ENCODE data around the gene C4orf51.
"Not testable (repeated sequence)": the region's sequence is repeated elsewhere in the genome, so short reads cannot be mapped to it uniquely, and the experiment has no call there.

Gene C4orf51

DNA sequence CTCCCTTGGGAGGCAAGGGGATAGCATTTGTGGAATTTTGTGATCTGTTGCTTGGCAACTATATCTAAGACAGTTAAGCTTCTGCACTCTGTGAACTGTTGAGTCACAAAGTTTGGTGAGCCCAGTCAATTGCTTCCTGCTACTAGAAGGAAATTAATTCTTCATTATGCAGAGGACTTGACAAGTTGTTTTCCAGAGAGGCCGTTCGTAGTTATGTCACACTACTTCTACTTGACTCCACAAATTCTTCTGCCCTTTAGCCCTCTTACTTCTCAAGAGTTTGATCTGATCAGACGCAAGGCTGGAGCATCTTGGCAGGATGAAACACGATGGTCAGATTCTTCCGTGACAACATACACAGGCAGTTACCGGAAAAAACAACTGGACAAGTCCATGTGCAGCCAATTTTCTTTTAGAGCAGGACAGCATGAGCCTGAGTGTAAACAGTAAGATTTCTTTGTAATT lies at the start of gene C4orf51:
C4orf51 (plus strand) TSS at position 156 of the 465 bp plus-strand sequence; CDS start at position 214, 58 bp downstream.
- no peak for DNase-seq

DNA sequence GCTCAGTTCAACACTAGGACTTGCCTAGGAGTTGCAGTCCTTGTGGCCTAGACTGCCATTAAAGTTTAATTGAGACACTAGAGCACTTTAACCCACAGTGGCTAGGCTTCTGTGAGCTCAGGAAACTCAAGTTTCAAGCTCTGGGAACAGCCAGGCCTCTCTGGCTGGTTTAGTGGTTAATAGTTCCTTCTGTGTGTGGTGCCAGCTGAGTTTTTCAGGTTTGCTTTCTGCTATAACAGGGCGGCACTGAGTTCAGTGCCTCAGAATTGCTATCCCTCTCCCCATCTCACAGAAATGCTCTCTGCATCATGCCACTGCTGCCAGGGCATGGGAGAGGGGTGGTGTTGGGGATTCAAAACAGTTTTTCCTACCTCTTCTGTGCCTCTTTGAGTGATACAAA lies 44.8 kb upstream of the C4orf51 start:
- DNase-seq: peak; percentile 12

DNA sequence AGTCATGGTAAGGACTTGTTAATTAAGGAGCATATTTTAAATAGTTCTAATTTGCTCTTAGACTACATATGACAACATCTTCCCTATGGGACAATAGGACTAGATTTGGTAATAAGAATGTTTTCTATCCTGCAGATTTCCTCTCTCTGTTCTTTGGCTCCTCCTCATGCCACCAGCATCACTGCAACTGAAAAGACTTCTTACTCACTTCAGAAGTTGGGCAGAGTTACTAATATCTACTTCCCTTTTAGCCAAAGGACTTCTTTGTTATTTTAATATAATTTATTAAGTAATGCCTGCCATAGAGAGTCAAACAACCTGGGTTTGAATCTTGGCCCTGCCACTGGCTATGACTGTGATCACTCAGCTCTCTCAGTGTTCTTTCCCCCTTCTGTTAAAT lies 44.3 kb upstream of the C4orf51 start:
- DNase-seq: no peak

DNA sequence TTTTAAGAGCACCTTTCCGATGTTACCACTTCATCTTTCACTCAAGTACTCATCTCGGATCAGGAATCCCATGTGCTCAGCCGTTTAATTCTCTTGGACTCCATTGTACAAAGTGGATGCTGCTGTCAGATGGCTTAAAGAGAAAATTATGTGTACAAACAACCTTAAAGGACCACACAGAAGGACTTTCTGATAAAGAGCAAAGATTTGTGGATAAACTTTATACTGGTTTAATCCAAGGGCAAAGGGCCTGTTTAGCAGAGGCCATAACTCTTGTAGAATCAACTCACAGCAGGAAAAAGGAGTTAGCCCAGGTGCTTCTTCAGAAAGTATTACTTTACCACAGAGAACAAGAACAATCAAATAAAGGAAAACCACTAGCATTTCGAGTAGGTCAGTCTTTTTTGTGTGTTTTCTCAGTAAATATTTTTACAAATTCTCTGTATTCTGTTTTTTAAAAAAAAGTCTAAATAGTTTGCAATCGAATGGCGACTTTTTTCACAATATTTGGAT lies 40.7 kb upstream of the C4orf51 start:
- DNase-seq: no peak

DNA sequence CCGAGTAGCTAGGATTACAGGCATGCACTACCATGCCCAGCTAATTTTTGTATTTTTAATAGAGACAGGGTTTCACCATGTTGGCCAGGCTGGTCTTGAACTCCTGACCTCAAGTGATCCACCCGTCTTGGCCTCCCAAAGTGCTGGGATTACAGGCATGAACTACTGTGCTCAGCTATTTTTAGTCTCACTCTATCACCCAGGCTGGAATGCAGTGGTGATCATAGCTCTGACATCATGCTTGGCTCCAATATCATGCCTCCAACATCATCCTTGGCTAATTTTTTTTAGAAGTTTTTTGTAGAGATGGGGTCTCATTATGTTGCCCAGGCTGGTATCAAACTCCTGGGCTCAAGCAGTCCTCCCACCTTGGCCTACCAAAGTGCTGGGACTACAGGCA lies 39.7 kb upstream of the C4orf51 start:
- DNase-seq: not testable (repeated sequence)

DNA sequence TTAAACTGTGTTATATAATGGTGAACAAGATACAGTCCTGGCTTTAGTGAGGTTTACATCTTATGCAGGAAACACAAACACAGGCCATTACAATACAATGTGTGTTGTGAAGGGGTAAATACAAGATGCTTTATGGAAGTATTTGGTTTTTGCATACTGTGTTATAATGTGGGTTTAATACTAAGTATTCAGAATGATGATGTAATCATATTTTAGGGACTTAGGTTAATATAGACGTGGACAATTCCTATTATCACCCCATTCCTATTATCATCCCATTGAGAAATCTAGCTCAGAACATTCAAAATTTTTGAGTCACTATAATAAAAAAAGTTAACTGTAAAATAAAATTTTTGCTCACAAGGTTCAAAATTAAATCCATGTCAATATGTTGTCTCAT lies 36.7 kb upstream of the C4orf51 start:
- DNase-seq: no peak

DNA sequence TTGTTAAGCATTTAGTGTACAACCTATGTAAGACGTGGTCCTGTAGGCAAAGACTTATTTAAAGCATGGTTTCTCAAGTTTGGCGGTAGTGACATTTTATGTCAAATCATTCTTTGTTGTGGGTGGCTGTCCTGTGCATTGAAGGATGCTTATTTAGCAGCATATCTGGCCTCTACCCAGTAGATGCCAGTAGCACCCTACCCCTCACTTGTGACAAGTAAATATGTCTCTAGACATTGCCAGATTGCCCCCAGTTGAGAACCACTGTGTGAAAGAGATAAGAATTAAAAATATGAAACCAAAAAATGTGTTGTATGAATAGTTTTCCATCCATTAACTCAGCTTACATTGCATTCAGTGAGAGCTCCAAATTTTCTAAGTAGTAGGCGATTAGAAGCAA lies 35.2 kb upstream of the C4orf51 start:
- peak; percentile 65 for DNase-seq

DNA sequence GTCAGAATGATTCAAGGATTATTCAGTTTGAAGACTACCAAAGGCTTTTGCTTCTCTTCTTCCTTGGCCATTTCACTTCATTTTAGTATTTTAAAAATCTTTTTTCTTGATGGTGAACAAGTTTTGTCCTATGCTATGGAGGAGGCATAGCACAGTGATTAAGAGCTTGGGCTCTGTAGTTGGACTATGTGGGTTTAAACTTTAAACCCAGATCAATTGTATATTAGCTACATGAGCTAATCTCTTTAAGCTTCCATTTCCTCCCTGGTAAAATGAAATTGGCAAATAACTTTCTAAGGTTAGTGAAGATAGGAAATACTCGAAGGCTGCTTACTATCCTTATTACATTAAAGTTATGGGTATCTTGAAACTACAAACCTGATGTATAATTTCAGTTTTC lies 23.8 kb upstream of the C4orf51 start:
- DNase-seq: no peak

DNA sequence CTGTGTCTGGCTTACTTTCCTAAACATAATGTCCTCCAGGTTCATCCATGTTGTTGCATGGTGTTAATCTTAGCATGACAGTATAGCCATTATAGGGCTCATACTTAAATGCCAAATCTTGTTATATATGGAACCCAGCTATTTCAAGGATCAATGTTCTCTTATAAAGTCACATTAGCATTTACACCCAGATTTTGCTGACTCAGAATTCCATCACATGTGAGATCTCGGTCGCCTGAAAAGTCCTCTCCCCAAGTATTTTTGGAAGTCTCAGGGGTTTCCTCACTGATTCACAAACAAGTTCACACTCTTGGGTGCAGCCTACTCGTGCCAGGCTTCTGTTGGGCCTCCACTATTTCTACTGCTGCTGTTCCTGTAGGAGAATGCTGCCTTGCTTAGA lies 19.9 kb upstream of the C4orf51 start:
- DNase-seq: no peak

DNA sequence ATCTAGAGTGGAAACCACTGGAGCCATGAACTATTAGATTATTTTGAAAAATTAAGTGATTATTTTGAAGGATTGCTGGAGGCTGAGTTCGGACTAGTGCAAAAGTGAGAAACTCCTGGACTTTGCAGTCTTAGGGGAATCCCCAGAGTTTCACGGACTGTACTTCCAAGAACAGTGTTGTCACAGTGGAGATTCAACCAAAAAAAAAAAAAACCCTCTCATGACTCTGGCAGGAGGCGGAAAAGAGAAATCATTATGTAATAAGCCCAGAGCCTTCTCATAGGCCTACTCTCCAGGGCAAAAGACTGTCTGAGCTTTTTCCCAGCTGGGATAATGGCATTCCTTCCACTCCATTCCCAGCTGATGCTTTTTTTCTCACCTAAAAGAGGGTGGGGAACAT lies 16.8 kb upstream of the C4orf51 start:
- no peak for DNase-seq

DNA sequence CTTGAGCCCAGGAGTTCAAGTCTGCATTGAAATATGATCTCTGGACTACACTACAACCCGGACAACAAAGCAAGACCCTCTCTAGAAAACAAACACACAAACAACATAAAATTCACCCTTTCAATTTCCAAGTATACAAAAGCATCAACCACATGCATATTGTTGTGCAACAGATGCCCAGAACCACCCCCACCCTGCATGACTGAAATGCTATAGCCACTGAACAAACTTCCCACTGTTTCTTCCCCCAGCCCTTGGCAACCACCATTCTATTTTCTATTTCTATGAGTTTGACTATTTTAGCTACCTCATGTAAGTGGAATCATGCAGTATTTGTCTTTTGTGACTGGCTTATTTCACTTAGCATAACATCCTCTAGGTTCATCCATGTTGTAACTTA lies 14.2 kb upstream of the C4orf51 start:
- no peak for DNase-seq

DNA sequence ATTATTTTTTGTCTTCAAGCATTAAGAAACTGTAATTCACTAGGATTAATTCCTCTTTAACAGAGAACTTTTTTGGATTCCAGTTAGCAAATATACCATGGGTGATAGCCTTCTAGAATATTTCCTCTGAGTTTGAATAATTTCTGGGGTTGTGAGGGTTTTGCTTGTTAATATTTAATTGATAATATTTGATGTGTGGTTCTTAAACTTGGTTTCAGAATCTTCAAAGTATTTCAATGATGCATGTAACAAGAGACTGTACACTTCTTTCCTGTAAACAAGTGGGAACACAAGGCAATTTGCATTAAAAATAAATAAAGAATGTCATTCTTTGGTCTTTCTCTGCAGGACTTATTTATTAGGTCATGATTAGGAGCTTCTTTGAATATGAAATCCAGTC lies 9.5 kb upstream of the C4orf51 start:
- no peak for DNase-seq

DNA sequence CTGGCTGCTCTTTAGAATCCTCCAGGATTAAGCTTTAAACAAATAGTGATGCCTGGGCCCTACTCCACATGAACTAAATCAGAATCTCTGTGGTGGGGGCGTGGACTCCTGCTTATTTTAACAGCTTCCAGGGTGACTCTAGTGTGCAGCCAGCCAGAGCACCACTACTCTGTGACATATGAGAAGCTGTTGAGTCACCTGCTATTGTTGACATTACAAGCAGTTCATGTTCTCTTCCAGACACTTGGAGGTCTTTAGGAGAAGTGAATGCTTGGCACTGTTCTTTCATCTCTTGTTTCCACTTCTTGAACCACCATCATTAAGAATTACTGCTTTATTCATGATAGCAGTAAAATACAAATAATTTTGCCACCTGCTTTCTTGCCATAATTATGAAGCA lies 426 bp upstream of the C4orf51 start:
- DNase-seq: no peak

DNA sequence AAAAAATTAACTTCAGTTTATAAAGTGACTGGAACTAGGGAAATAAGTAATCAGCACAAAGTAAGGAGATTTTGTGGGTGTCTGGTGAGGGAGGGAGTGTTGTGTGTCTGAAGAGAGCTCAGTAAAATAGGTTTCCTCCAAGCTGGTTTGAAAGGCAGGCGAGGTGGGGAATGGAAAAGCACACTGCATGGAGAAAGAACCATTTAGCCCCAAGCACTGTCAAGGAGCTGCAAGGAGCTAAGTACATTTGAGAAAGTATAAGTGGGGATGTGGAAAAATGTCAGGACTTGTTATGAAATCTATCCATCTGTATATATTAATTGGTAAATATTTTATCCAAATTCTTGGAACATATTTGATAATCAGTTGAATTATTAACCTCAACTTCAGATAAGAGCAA lies 956 bp downstream of the C4orf51 start:
- no peak for DNase-seq

DNA sequence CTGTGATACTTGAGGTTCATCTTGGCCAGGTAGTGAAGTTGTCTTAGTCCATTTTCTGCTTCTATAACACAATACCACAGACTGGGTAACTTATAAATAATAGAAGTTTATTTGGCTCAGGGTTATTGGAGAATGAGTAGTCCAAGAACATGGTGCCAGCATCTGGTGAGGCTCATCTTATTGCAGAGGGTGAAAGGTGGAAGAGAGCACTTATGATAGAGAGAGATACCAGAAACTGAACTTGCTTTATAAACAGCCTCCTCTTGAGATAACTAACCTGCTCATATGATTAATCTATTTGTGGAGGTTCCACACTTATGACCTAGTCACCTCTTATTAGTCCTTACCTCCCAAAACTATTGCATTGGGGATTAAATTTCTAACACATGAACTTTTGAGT lies 1.6 kb downstream of the C4orf51 start:
- no peak for DNase-seq

DNA sequence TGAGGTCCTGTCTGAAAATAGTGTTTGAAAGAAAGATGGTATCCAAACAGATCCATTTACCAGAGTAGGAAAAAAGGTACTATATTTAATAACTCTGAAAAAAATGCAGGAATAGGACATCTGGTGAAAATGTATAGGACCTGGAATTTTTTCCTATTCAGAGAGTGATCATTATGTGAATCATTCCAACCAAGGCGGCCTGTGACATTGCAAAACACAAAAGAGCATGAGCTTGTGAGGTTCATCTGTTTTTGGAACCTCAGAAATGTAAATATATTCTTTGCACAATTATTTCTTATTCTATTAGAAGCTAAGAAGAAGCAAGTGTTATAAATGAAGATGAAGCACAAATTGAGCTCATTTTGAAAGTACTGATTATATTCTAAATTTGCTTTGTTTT lies 2.0 kb downstream of the C4orf51 start:
- no peak for DNase-seq

DNA sequence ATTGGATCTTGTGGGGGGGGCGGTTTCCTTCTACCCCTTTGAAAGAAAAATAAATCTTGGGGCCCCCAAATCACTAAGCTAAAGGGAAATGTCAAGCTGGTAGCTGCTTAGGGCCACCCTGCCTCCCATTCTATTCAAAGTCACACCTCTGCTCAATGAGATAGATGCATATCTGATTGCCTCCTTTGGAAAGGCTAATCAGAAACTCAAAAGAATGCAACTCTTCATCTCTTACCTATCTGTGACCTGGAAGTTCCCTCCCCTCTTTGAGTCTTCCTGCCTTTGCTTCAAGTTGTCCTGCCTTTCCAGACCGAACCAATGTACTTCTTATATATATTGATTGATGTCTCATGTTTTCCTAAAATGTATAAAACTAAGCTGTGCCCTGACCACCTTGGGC lies 7.0 kb downstream of the C4orf51 start:
- DNase-seq: no peak

DNA sequence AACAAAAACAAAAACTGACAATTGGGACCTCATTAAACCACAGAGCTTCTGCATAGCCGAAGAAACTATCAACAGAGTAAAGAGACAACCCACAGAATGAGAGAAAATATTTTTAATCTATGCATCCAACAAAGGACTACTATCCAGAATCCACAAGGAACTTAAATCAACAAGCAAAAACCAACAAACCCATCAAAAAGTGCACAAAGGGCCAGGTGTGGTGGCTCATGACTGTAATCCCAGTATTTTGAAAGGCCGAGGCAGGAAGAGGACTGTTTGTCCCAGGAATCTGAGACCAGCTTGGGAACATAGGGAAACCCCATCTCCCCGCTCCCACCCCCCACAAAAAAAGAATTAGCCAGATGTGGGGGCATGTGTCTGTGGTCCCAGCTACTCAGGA lies 10.7 kb downstream of the C4orf51 start:
- DNase-seq: no peak

DNA sequence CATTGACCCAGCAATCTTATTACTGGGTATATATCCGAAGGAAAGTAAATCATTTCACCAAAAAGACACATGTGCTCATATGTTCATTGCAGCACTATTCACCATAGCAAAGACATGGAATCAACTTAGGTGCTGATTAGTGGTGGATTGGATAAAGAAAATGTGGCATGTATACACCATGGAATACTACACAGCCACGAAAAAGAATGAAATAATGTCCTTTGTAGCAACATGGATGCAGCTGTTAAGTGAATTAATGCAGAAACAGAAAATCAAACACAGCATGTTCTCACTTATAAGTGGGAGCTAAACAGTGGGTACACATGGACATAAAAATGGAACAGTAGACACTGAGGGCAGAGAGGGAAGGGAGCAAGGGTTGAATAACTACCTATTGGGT lies 11.5 kb downstream of the C4orf51 start:
- not testable (repeated sequence) for DNase-seq

DNA sequence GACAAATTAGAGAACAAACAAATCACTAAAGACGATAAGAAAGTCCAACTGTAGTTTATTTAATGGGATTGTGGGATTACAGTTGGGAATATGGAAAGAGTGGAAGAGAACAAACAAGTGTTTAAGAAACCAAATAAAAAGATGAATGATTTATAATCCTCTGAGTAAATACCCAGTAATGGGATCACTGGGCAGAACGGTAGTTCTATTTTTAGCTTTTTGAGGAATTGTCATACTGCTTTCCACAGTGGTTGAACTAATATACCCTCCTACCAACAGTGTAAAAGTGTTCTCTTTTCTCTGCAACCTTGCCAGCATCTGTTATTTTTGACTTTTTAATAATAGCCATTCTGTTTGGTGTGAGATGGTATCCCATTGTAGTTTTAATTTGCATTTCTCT lies 15.0 kb downstream of the C4orf51 start:
- no peak for DNase-seq

DNA sequence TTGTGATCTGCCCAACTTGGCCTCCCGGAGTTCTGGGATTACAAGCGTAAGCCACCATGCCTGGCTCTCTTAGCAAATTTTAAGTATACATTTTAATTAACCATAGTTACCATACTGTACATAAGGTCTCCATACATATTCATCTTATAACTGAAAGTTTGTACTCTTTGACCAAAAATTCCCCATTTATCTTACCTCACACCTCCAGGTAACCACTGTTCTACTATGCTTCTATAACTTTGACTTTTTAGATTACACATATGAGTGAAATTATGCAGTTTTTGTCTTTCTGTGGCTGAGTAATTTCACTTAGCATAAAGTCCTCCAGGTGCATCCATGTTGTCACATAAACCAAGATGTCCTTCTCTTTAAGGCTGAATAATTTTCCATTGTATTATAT lies 17.4 kb downstream of the C4orf51 start:
- DNase-seq: no peak

DNA sequence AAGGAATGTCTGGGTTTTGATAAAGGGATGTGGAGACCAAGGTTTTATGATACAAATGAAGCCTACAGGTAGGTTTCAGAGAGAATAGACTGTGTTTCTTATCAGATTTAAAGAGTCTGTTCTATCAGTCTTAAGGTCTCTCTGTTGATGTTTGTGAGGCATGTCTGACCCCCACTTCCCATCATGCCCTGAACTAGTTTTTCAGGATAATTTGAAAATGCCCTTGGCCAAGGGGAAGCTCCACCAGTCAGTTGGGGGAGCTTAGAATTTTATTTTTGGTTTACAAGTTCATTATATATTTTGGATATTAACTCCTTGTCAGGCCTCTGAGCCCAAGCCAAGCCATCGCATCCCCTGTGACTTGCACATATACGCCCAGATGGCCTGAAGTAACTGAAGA lies 18.6 kb downstream of the C4orf51 start:
- no peak for DNase-seq

DNA sequence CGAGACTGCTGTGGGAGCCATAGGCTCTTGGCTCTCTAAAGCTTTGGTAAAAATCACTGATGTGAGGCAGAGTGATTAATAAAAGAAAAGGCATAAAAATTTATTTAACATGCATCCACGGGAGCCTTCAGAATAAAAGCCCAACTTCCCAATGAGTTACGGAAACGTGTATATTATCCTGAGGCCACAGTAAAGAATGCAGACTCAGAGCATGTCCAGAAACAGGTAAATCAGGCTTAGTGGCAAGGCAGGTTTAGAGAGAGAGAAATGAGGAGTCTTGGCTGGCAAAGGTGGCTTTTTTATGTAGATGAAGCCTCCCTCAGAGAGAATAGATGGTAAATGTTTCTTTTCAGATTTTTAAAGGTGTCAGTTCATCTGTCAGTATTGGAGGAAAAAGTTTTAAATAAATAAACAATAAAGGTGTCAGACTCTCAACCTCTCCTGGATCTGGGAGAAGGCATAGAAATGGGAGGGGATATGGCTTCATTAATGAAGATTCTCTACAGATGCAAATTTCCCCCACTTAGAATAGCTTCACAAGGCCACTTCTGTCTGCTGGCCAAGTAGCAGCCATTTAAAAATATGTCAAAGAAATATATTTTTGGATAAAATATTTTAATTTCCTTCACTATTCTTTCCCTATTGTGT lies 24.0 kb downstream of the C4orf51 start:
- no peak for DNase-seq

DNA sequence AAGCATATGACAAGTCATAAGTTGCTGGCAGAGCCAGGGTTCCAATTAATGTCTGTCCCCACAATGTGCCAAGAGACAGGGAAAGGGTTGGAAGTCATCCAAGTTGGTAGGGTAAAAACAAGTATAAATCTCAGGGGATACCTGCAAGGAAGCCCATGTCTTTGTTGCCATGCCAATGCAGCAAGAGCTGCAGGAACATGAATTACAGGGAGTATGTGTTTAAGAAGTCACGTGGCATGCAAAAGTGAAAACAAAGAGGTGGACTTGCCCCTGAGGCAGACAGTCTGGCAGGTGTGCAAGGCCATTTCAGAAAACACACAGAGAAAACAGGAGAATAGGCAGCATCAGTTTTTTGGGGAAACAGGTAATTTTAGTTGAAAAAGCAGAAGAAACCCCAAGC lies 29.4 kb downstream of the C4orf51 start:
- no peak for DNase-seq

DNA sequence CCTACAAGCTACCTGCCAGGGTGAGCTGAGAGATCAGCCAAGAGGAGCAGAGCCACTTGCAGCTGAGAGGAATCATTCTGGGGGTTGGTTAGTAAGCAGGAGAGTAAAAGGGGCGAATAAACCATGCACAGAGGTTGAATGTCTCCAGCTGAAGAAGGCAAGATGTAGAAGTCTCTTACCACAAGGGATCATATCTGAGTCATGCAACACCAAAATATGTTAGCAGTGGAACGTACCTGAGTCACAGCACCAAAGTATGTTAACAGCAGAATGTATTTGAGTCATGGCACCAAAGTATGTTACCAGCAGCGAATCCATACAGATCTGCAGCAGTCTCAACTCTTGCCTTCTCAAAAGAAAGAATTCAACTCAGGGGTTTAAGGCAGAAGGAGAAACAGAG lies 29.9 kb downstream of the C4orf51 start:
- DNase-seq: no peak
